Measurements from ENCODE around the gene SBF2. TPM values are rescaled to one million over a fixed set of nuclear protein-coding genes. Genes with fewer than 3 reads are reported as not detected.

SBF2 gene
- total RNA-seq, 4 donors from 2014 or later: 20.6 to 48.6 (median 26.0) TPM

DNA sequence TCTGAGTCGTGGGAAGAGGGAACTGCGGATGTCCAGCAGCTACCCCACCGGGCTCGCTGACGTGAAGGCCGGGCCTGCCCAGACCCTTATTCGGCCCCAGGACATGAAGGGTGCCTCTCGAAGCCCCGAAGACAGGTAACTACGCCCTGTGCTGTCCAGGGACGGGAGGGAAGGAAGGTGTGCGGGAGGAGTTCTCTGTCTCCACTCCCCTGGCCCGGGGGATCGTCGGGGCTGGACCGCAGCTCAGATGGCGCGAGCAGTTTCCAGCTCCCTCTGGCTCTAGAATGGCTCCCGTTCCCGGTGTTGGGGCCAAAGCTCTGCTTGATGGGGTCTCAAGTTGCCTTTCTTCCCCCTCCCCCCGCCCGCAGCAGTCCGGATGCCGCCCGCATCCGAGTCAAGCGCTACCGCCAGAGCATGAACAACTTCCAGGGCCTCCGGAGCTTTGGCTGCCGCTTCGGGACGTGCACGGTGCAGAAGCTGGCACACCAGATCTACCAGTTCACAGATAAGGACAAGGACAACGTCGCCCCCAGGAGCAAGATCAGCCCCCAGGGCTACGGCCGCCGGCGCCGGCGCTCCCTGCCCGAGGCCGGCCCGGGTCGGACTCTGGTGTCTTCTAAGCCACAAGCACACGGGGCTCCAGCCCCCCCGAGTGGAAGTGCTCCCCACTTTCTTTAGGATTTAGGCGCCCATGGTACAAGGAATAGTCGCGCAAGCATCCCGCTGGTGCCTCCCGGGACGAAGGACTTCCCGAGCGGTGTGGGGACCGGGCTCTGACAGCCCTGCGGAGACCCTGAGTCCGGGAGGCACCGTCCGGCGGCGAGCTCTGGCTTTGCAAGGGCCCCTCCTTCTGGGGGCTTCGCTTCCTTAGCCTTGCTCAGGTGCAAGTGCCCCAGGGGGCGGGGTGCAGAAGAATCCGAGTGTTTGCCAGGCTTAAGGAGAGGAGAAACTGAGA is 12.2 kb upstream of the SBF2 start:
- H3K27ac ChIP-seq: peak overlapping the region; percentile 86 to 96 (median 92)
- H3K27me3 ChIP-seq: peaks cover 0 to 14% (median 0%) of the 10 kb centered on the region in 4 donors
- no peaks in the 10 kb centered on the region for H3K9me3 ChIP-seq
- peak overlapping the region; percentile 61 to 84 (median 78) for H3K4me3 ChIP-seq
- no peaks in the 10 kb centered on the region for H3K36me3 ChIP-seq
- DNase-seq: no peak
- H3K4me1 ChIP-seq: peaks cover 30 to 84% (median 43%) of the 10 kb centered on the region in 3 donors
- TF ChIP-seq CTCF (IDR thresholded peaks at IDR 0.05) (peak in 1 of 6 experiments; percentile 3), POLR2A (IDR thresholded peaks at IDR 0.05) (no peak)
- WGBS, 2 donors: 10% methylated on average over 10 of the region's 65 CpGs; no CpG with 5 or more reads in 1 of the 2 donors
- intact Hi-C loops (cut with DNase I): loop anchor here (5.0 to 10.0 kb wide), 2 partner anchors 94 to 321 kb away; no protein-coding TSS in a partner anchor

DNA sequence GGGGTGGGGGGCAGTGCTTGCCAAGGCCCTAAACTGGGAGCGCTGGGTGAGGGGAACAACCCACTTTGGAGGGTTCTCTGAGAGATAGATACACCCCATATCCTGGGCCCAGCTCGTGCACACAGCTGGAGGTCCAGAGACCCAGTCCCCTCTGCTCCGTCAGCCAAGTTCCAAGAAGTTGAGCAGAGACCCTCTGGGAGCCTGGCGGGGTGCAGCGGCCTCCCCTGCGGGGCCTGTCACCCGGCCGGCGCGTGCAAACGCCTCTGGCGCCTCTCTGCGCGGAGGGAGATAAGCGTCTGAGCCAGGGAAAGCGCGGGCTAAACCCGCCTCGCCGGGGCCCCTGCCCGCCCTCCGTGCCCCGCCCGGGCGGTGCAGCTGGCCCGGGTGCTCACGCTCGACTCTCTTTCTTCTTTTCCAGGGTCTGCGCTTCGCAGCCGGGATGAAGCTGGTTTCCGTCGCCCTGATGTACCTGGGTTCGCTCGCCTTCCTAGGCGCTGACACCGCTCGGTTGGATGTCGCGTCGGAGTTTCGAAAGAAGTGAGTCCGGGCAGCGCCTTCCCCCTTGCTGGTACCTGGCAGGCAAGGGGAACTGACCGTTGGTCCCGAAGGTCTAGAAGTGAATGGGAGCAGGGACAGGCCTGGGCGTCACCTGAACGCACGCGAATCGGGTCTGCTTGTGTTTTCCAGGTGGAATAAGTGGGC is 11.4 kb upstream of the SBF2 start:
- Histone ChIP-seq H3K4me1 (peaks cover 30 to 84% (median 43%) of the 10 kb centered on the region in 3 donors), H3K4me3 (peak overlapping the region; percentile 61 to 84 (median 78)), H3K27ac (peak overlapping the region; percentile 86 to 96 (median 92)), H3K27me3 (peaks cover 0 to 14% (median 0%) of the 10 kb centered on the region in 4 donors), H3K9me3 (no peaks in the 10 kb centered on the region), H3K36me3 (no peaks in the 10 kb centered on the region)
- intact Hi-C loops (cut with DNase I): loop anchor here (5.0 to 10.0 kb wide), 2 partner anchors 93 to 321 kb away; no protein-coding TSS in a partner anchor
- TF ChIP-seq CTCF (IDR thresholded peaks at IDR 0.05) (no peak), POLR2A (IDR thresholded peaks at IDR 0.05) (no peak)
- DNase-seq: no peak
- 1% methylated on average over 14 of the region's 51 CpGs; no CpG with 5 or more reads in 1 of the 2 donors for WGBS, 2 donors

DNA sequence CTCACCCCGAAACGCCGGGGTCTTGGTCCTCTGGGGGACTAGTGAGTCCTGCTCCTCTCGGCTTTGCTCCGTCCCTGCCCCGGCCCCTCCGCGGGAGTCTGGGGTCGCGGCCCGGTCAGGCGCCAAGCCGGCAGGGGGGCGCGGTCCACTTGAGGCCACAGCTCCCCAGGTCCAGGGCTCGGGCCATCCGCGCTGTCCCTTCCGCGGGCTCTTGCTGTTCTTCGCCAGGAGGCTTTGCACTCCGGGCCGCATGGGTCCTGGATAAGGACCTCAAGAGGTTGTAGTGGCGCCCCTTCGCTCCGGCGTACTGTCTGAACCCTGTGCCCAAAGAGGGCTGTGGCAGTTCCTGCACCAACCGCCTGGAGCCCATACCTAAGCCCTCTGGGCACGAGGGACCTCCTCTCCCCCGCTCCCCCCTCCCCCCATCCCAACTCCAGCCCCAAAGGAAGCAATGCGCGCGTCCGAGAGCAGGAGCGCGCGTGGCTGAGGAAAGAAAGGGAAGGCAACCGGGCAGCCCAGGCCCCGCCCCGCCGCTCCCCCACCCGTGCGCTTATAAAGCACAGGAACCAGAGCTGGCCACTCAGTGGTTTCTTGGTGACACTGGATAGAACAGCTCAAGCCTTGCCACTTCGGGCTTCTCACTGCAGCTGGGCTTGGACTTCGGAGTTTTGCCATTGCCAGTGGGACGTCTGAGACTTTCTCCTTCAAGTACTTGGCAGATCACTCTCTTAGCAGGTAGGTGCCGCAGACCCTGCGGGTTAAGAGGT is 10.7 kb upstream of the SBF2 start, which contains the start of gene ADM:
Gene ADM, plus strand, starts transcription at position 579 of the 767 bp plus-strand sequence. CDS start 628 bp downstream, outside the sequence.
- H3K9me3 ChIP-seq: no peaks in the 10 kb centered on the region
- H3K27me3 ChIP-seq: peaks cover 0 to 14% (median 0%) of the 10 kb centered on the region in 4 donors
- peaks cover 30 to 76% (median 43%) of the 10 kb centered on the region in 3 donors for H3K4me1 ChIP-seq
- peak; percentile 36 to 63 (median 51) for TF ChIP-seq CTCF (IDR thresholded peaks at IDR 0.05)
- peak in 2 of 4 donors; percentile 93 to 94 for TF ChIP-seq POLR2A (IDR thresholded peaks at IDR 0.05)
- no peaks in the 10 kb centered on the region for H3K36me3 ChIP-seq
- intact Hi-C loops (cut with DNase I): loop anchor here (5.0 to 10.0 kb wide), 2 partner anchors 92 to 320 kb away; no protein-coding TSS in a partner anchor
- DNase-seq: peak; percentile 39
- H3K4me3 ChIP-seq: peak within 1 kb of the TSS; percentile 61 to 84 (median 78)
- WGBS, 2 donors: 0 to 7% methylated on average over 1 to 3 of the region's 48 CpGs
- peak within 1 kb of the TSS; percentile 86 to 96 (median 92) for H3K27ac ChIP-seq

GRCh38 chr11:10303558-10304363 is 9.7 kb upstream of the SBF2 start:
- TF ChIP-seq CTCF (IDR thresholded peaks at IDR 0.05) (no peak), POLR2A (IDR thresholded peaks at IDR 0.05) (peak in 1 of 4 donors; percentile 48)
- peaks cover 21 to 67% (median 34%) of the 10 kb centered on the region in 3 donors for H3K4me1 ChIP-seq
- H3K9me3 ChIP-seq: no peaks in the 10 kb centered on the region
- H3K36me3 ChIP-seq: no peaks in the 10 kb centered on the region
- intact Hi-C loops (cut with DNase I): loop anchor here (10.0 kb wide), 1 partner anchor 319 kb away; no protein-coding TSS in a partner anchor
- peak overlapping the region; percentile 61 to 84 (median 78) for H3K4me3 ChIP-seq
- H3K27me3 ChIP-seq: peaks cover 0 to 14% (median 0%) of the 10 kb centered on the region in 4 donors
- DNase-seq: no peak
- 4 to 11% methylated on average over 14 to 18 of the region's 29 CpGs for WGBS, 2 donors
- peak overlapping the region; percentile 86 to 96 (median 92) for H3K27ac ChIP-seq

Measured in esophagus squamous epithelium (tissue), 5 donors.